Gastrocnemius medialis (tissue), 4 donors: ENCODE data around the gene PTTG1.

Source experiments
- POLR2A ChIP-seq, 2 donors: fragments of 450-650 bp; IDR thresholded peaks; one replicate each; pipeline ENCODE4 v1.6.1; 2017; ENCODE audit warnings: antibody characterized with exemption in 2 of 2, mild to moderate bottlenecking in 2 of 2, moderate library complexity in 2 of 2
- TF ChIP-seq, protein P1 (sequence below), 5 experiments: fragments of 450-650 bp in 3 of 5; fragments of 200-600 bp in 2 of 5; sonication (generic) in 2 of 5; IDR thresholded peaks in 4 of 5; conservative IDR thresholded peaks in 1 of 5; 1 replicate in 4 of 5; 2 replicates in 1 of 5; pipeline ENCODE4 v1.5.1; 2016 to 2019; ENCODE audit warnings: antibody characterized with exemption in 5 of 5, mild to moderate bottlenecking in 3 of 5, moderate library complexity in 3 of 5

DNA sequence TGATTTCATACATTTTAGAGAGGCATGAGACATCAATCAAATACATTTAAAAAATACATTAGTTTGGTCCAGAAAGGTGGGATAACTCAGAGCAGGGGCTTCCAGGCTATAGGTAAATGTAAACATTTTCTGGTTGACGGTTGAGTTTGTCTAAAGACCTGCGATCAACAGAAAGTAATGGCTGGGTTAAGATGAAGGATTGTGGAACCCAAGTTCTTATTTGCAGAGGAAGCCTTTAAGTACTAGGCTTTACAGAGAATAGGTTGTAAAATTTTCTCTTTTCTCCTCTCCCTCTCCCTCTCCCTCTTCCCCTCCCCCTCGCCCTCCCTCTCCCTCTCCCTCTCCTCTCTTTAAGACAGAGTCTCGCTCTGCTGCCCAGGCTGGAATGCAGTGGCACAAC is 50.8 kb downstream of the PTTG1 start:
- TF ChIP-seq, protein P1, sequence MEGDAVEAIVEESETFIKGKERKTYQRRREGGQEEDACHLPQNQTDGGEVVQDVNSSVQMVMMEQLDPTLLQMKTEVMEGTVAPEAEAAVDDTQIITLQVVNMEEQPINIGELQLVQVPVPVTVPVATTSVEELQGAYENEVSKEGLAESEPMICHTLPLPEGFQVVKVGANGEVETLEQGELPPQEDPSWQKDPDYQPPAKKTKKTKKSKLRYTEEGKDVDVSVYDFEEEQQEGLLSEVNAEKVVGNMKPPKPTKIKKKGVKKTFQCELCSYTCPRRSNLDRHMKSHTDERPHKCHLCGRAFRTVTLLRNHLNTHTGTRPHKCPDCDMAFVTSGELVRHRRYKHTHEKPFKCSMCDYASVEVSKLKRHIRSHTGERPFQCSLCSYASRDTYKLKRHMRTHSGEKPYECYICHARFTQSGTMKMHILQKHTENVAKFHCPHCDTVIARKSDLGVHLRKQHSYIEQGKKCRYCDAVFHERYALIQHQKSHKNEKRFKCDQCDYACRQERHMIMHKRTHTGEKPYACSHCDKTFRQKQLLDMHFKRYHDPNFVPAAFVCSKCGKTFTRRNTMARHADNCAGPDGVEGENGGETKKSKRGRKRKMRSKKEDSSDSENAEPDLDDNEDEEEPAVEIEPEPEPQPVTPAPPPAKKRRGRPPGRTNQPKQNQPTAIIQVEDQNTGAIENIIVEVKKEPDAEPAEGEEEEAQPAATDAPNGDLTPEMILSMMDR (IDR thresholded peaks at IDR 0.05 in 4 of 5, conservative IDR thresholded peaks at IDR 0.05 in 1 of 5) = no peak
- TF ChIP-seq POLR2A (IDR thresholded peaks at IDR 0.05) = no peak
